Measurements from ENCODE around the gene KDSR. TPM values are rescaled to one million over a fixed set of nuclear protein-coding genes. Genes with fewer than 3 reads are reported as not detected.

KDSR gene
- total and polyA plus RNA-seq, 2 experiments from 2014 or later: 31.2 to 55.1 TPM

DNA sequence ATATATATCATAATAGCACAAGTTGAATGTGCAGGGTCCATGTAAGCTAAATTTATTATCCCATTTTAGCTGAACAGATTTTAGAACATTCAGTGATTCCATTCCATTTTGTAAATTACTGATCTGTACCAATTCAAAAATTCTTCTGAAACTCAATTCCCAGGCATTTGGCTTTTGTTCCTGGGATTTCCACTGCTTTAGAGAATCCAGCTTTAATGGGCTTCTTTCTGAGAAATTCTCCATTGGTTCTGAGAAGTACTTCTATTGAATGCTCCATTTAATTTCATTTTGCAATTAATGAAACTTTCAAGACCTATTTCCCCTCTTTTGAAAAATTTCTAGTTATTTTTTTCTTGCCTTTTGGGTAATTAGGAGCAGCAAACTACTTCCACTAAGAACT is 84.2 kb downstream of the KDSR start:
- no peaks in the 10 kb centered on the region for H3F3A ChIP-seq (ENCODE audit: insufficient read depth)
- H3K9ac ChIP-seq: no peak overlapping the region
- no peaks in the 10 kb centered on the region for H3K4me1 ChIP-seq (ENCODE audit: insufficient read depth)
- no peak overlapping the region for H3K4me3 ChIP-seq
- H3K79me2 ChIP-seq (ENCODE audit: insufficient read depth): no peaks in the 10 kb centered on the region
- DNase-seq: no peak
- H3K9me3 ChIP-seq (ENCODE audit: low read depth): no peaks in the 10 kb centered on the region
- H2AFZ ChIP-seq: no peak overlapping the region
- no peak overlapping the region for H3K27ac ChIP-seq
- no peak overlapping the region for H3K4me2 ChIP-seq (ENCODE audit: unreplicated experiment)
- no peaks in the 10 kb centered on the region for H3K36me3 ChIP-seq (ENCODE audit: low read depth)
- no peaks in the 10 kb centered on the region for H3K9me2 ChIP-seq (ENCODE audit: insufficient read depth)
- no peak for TF ChIP-seq EZH2 (IDR thresholded peaks at IDR 0.05; ENCODE audit: insufficient read depth, poor library complexity, severe bottlenecking)
- no peak for TF ChIP-seq EZH2phosphoT487 (IDR thresholded peaks at IDR 0.05; ENCODE audit: insufficient read depth, low read depth)
- no peaks in the 10 kb centered on the region for H4K20me1 ChIP-seq (ENCODE audit: insufficient read depth)
- no peaks in the 10 kb centered on the region for H3K27me3 ChIP-seq (replicated peaks; ENCODE audit: insufficient read depth)
- in situ Hi-C loops (cut with MboI): no loop called here

Other genes with a start within 250 kb of the KDSR start
- gene BCL2, start 47.4 kb downstream of the KDSR start, total RNA-seq (2014; rRNA removed; shearing (Covaris generic)): 1.0 and 1.5 TPM in 2 replicates
- 0.30 and 0.39 TPM in 2 replicates for gene BCL2, start 47.4 kb downstream of the KDSR start, polyA plus RNA-seq (2016; fragmentation: Nextera tagmentation; extraction: Ambion mirVana)
- 42.4 and 45.5 TPM in 2 replicates for gene VPS4B, start 55.3 kb upstream of the KDSR start, total RNA-seq (2014; rRNA removed; shearing (Covaris generic))
- 43.3 and 49.2 TPM in 2 replicates for gene VPS4B, start 55.3 kb upstream of the KDSR start, polyA plus RNA-seq (2016; fragmentation: Nextera tagmentation; extraction: Ambion mirVana)
- gene SERPINB5, start 109.8 kb upstream of the KDSR start, total RNA-seq (2014; rRNA removed; shearing (Covaris generic)): not detected in 2 replicates
- not detected in 2 replicates for gene SERPINB5, start 109.8 kb upstream of the KDSR start, polyA plus RNA-seq (2016; fragmentation: Nextera tagmentation; extraction: Ambion mirVana)
- gene SERPINB12, start 175.2 kb upstream of the KDSR start, total RNA-seq (2014; rRNA removed; shearing (Covaris generic)): not detected in 2 replicates
- gene SERPINB12, start 175.2 kb upstream of the KDSR start, polyA plus RNA-seq (2016; fragmentation: Nextera tagmentation; extraction: Ambion mirVana): not detected in 2 replicates
- gene SERPINB13, start 220.1 kb upstream of the KDSR start, total RNA-seq (2014; rRNA removed; shearing (Covaris generic)): not detected in 2 replicates
- gene SERPINB13, start 220.1 kb upstream of the KDSR start, polyA plus RNA-seq (2016; fragmentation: Nextera tagmentation; extraction: Ambion mirVana): not detected in 2 replicates